ENCODE measurements around the gene MORC3.
"Not testable (repeated sequence)": the region's sequence is repeated elsewhere in the genome, so short reads cannot be mapped to it uniquely, and the experiment has no call there.

The MORC3 gene

GRCh38 chr21:36325373-36326010, 5.5 kb downstream of the MORC3 start:
- DNase-seq = no peak

- DNase-seq = no peak
These were observed 10.9 kb downstream of the MORC3 start for GRCh38 chr21:36330904-36331303.

GRCh38 chr21:36337099-36337509, 17.1 kb downstream of the MORC3 start:
- no peak for DNase-seq

- no peak for DNase-seq
These were observed 19.0 kb downstream of the MORC3 start for GRCh38 chr21:36338975-36339374.

GRCh38 chr21:36342581-36342980, 22.6 kb downstream of the MORC3 start:
- DNase-seq = not testable (repeated sequence)

- no peak for DNase-seq
These were observed 24.9 kb downstream of the MORC3 start for GRCh38 chr21:36344931-36345330.

- no peak for DNase-seq
These were observed 27.4 kb downstream of the MORC3 start for GRCh38 chr21:36347278-36347961.

- DNase-seq = no peak
These were observed 27.9 kb downstream of the MORC3 start for GRCh38 chr21:36347962-36348328.

- no peak for DNase-seq
These were observed 29.3 kb downstream of the MORC3 start for GRCh38 chr21:36349315-36349714.

GRCh38 chr21:36350282-36350910, 30.4 kb downstream of the MORC3 start:
- DNase-seq = no peak

- no peak for DNase-seq
These were observed 35.1 kb downstream of the MORC3 start for GRCh38 chr21:36354918-36355680.

- DNase-seq = no peak
These were observed 35.9 kb downstream of the MORC3 start for GRCh38 chr21:36355868-36356267.

- DNase-seq = no peak
These were observed 39.2 kb downstream of the MORC3 start for GRCh38 chr21:36359185-36359584.

- no peak for DNase-seq
These were observed 49.2 kb downstream of the MORC3 start for GRCh38 chr21:36369064-36369685.

- no peak for DNase-seq
These were observed 56.0 kb downstream of the MORC3 start for GRCh38 chr21:36375994-36376393.

GRCh38 chr21:36377391-36377842, 57.4 kb downstream of the MORC3 start:
- no peak for DNase-seq

GRCh38 chr21:36379251-36379650, 59.3 kb downstream of the MORC3 start:
- DNase-seq = no peak

GRCh38 chr21:36381841-36382589, 62.0 kb downstream of the MORC3 start:
- DNase-seq = no peak

GRCh38 chr21:36382722-36383121, 62.7 kb downstream of the MORC3 start:
- not testable (repeated sequence) for DNase-seq

GRCh38 chr21:36384885-36385232, 64.9 kb downstream of the MORC3 start:
- DNase-seq = no peak

GRCh38 chr21:36385233-36386030, 65.4 kb downstream of the MORC3 start, which contains the start of gene CHAF1B:
TSS of gene CHAF1B (plus strand) at chr21:36385392. CDS start at chr21:36386137, 745 bp downstream.
- no peak for DNase-seq

All from DMS 273 treated with DMSO at 0.1 percent for 48 hours (cell line).